HG03432 (cell line): ENCODE results near the gene ZNF526.

Experiments
- ATAC-seq: cut with Tn5 transposase; IDR thresholded peaks from one replicate; pipeline ENCODE4 v1.9.1; 2021; ENCODE audit warnings: mild to moderate bottlenecking, moderate library complexity; ENCODE audit not compliant: unreplicated experiment

Gene ZNF526

DNA sequence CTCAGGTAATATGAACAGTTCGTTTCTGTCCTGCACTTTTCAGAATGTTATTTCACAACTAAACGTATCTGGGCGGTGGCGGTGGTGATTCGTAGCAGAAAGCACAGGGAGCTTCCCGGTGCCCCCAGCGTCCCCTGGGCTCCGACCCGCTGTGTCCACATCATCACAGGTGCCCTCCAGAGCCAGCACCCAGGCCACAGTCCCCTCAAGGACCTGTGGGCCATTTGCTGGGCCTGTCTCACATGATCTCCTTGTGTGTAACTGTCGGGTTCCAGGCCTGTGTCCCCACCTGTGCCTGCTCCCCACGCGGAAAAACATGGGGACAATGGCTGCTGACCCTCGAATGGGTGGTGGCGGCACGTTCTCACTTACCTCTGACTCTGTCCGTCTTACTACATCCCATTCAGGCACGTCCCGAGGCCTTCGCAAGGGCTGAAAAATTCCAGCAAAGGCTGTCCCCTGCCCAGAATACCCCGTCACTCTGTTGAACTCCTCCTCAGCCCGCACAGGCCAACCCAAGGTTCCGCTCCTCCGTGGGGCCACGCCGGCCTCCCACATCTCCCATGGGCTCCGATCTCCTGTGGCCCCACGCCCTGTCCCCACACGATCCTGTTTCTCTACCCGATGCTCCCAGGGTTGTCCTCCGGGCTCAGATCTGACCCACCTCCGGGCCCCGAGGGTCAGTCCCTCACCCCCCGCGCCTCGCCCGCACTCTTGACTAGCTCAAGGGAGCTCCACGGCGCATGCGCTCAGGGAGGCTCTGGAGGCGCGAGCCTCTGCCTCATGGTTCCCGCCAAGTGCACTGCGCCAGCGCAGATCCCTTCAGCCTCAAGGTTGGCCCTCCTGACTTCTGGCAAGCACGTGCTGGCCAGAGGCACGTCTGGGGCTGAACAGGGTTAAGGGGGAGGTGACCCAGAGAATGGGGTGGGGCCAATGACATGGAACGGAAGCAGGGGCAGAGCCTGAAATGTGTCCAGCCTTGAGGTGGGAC is 23.8 kb upstream of the ZNF526 start:
- ATAC-seq, result no peak

DNA sequence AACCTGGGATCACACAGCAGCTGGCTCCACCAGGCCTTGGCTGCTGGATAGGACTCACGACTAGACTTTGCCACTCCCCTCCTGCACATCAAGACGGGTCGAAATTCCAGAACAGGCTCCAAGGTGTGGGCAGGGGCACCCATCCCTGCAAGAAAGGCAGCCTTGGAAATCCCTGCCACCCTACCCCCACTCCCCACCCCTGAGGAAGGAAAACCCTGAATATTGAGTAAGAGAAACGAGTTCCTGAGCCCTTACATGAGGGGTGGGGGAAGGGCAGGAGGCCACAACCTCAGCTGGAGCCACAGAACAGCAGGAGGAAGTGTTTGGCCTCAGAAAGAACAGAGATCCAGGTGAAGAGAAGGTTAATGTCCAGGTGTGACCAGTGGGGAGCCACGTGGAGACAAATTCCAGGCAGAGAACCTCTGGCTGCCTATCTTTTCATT is 22.7 kb upstream of the ZNF526 start:
- no peak for ATAC-seq

DNA sequence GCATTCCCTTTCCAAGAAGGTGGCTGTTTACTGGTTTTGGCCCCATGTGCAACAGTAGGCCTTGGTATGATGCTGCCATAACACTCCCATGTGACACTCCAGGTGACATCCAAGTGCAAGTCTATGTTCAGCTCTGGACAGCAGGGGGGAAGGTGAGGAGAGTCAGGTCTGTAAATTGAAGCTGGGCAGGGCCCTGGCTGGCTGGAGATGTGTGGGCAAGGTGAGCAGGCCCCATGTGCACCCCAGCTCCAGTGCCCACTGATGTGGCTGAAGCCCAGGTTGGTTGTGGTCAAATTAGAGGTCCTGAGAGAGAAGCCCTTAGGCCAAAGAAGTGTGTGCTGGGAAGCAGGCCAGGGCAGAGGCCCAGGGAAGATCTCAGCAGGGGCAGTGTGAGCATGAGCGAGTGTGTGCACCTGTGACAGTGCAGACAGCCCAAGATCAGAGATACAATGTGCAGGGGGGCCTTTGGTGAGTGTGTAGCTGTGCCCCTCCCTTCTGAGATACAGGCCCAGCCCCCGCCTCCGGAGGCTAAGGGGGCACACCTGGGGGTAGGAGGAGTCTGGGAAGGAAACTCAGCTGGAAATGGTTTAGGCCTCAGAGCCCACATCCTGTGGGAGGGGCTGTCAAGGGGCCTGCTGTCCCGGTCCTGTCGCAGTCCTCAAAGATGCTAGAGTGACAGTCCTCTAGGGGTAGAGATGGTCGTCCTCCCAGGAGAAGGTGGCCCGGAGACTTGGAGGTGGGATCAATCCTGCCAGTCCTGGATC is 21.3 kb upstream of the ZNF526 start:
- ATAC-seq, result peak; percentile 48

DNA sequence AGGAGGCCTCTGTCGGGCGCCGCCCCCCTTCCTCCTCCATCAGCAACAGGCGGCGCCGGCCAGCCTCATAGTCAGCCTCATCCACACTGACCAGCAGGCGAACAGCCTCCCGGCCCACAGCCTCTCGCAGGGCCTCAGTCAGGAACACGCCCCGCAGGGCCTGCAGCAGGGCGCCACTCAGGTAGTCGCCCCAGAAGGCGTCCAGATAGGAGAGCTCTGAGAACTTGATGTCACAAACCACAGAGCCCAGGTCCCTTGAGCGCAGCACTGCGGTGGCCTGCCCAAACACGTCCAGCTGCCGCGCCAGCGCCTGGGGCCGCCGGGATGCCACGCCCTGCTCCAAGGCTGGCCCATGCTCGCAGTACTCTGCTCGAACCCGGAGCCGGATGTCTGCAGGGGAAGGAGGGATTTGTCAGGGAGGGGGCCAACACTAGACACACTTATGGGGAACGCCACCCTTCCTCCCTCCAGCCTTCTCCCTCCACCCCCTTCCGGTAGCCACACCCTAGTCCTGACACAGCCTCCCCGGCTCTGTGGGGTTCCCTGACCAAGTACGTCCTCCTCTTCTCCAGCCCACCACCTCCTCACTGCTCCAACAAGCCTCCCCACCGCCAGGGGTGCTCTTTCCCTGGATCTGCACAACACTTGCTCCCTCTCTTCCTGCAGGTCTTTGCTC is 20.5 kb upstream of the ZNF526 start:
- ATAC-seq, result peak; percentile 46

DNA sequence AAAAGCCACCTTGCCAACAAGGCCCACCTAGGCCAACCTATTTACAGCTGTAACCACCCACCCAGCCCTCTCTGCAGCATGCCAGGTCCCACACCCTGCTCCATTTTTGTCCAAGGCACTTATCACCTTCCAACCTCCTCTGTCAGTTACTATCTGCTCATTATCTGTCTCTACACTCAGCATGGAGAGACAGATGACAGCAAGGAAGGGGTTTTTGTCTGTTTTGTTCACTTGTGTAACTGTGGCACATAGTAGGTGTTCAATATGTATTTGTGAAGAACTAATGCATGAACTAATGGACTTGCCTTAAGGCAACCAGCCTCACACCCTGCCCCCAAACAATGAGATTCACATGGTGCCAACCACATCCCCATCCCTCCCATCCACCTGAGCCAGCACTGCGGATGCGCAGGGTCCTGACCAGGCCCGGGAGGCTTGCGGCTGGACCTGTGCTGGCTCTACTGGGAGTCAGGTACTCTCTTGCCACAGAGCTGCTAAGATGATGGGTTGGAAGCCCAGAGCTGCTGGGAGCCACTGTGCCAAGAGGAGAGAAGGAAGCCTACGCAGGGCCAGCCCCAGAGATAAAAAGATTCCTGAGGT is 19.9 kb upstream of the ZNF526 start:
- ATAC-seq, result no peak

DNA sequence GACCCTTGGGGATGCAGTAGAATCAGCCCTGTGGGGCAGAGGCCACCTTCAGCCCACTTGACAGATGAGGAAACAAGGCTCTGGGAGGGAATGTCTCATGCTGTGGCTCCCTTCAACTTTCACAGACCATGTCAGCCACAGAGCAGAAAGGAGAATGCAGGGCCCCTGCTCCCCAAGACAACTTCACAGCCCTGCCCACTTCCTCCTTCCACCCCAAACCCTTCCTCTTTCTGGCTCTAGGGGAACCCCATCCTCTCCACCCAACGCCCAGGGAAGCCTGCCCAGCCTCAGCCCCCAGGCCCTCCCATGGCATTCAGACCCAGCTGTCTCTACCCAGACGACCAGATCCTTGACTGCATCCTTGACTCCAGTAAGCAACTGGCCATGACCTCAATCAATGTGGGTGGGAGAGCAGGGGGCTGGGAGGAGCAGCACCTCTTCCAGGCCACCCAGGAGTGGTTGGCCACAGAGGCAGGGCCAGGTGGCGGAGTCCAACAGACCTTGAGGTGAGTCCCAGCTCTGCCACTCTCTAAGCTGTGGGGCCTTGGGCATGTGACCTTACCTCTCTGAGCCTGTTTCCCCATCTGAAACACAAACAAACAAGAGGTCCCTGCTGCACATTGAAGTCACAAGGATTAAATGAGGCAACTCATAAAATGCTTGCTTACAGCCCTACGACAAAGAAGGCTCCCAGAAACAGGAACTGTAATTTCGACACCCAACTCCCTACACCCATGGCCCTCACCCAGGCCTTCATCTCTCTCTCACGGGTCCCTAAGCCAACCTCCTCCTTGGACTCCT is 18.4 kb upstream of the ZNF526 start:
- ATAC-seq, result peak; percentile 41

DNA sequence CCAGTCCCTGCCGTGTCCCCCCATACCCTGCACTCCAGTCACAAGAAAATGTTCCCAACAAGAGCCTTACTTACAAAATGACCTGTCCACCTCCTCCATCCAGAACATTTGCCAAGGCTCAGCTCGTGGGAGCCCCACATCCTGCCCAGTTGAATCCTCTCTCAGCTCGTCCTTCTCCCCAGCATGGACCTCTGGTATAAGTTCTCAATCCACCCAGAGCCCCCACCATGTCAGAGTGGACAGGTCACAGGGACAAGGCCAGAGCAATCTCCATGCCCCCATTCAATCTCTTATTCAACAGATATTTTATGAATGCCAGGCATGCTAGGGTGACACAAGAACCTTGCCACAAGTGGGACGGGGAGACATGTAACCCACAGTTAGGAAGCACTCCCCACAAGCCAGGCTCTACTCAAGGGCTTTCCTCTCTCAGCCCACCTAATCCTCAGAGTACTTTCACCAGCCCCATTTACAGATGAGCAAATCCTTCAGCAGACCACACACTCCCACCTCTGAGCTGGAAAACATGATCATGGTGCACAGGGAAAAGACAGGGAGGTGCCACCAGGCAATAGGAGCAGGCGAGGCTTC is 17.7 kb upstream of the ZNF526 start:
- no peak for ATAC-seq

DNA sequence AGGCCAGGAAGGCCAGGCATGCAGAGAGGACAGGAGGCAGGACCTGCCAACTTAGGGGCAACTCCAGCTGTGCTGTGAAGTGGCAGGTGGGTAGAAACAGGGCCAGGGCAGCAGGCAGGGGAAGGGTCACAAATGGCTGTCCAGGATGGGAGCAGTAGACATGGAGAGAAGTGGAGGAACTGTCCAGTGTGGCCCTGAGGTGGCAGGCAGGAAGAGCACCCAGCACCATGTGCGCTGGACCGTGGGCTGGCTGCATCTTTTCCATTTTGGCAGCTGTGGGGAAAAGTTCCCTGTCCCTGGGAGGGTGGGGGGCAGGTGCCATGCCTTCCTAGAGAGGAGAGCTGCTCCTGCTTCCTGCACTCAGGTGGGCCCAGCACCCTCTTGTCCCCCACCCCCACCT is 16.4 kb upstream of the ZNF526 start:
- no peak for ATAC-seq

DNA sequence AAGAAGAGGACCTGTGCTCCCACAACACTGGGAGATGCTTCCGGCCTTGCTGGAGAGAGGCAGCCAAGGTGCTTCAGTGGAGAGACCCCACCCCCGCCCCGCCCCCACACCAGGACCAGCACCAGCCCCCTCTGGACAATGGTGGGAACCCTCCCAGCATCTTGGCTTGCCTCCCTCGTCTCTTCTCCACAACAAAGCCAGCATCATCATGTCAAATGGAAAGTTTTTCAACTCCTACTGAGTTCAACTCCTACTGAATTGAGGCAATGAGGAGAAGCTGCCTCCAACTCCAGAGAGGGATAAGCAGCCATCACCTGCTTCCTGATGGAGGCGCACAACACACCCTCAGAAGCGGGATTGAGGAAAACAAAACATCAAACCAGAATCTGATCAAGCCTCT is 15.4 kb upstream of the ZNF526 start:
- ATAC-seq, result no peak

DNA sequence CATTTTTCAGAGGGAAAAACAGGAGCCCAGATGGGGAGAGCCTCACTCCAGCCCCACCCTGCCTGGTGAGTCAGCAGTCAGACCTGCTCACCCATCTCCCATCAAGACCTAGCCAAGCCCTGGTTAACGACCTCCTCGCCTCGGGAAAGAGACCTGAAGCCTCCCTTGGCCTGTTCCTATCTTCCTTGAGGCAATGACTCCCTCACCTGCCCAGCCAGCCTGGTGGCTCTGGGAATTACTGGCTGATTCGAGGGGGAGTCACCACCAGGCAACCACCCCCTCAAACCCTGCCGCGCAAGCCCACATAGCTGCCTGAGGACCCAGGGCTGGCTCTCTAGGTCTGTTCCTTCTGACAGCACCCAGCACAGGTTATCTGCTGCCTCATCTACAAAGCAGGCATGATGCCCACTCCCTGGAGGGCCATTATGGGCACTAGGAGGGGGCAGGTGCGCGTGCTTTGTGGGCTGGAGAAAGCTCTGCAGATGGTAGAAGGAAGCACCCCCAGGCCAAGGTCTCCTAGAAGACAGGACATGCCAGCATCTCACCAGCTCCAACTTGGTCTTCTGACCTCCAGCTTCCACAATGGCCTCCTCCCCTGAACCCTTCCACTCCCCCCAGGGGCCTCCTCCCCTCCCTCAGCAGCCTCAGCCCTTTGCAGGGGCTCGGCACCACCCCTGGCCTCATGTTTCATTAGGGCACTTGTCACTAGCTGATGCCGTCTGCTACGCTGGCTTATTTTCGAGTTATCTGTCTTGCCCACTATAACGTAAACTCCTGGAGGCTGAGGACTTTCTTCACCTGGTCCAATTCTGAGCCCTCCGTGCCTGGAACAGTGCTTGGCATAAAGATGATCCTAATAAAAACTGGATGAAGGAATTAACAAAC is 13.0 kb upstream of the ZNF526 start:
- no peak for ATAC-seq

DNA sequence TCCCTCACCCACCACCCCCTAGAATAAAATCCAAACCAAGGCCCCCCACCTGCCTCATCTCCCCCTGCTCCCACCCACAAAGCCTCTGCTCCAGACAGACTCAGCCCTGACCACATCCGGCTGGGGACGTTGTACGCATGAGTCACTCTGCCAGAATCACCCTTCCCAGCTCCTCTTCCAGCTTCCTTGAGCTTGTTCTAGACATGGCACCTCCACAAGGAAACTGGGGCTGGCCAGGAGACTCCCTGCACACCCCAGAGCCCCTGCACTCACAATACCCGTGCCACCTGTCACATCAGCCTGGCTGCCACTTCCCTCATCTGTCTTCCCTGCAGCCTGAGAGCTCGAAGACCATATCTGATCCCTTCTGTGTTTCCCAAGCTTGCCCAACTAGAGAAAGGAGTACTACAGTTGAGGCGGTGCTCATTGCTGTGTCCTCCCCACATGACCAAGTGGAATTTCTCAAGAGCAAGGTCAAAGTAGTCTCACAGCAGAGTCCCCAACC is 12.3 kb upstream of the ZNF526 start:
- ATAC-seq, result no peak

DNA sequence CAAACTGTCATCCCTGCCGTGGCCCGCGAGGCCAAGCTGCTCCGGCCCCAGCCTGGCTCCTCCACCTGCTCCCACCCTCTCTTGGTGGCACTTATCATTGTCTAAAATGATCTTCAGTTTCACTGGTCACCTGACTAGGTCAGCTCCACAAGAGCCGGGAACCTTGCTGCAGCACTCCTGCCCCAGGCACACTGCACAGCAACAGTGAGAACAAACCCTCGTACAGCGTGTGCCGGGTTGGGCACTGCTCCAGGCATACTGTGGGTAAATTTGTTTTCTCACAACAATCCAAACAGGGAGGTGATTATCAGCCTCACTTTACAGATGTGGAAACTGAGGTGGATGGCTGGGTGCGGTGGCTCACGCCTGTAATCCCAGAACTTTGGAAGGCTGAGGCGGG is 11.5 kb upstream of the ZNF526 start:
- no peak for ATAC-seq

DNA sequence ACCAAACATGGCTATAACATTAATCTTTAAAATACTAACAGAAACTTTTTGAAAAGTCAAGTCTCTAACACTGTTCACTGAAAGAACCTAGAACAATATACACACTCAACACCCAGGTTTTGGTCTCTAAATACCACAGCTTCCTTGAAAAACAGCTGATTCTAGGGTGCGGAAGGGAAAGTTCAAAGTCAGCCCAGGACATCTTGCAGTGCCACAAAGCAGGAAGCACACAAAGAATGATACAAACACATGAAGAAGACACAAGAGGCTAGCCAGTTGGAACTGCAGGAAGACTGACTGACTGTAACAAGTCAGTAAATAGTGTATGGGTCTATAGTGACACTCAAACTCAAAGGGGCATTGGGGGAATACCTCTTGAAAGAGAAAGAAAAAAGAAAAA is 7.2 kb upstream of the ZNF526 start:
- ATAC-seq, result no peak

DNA sequence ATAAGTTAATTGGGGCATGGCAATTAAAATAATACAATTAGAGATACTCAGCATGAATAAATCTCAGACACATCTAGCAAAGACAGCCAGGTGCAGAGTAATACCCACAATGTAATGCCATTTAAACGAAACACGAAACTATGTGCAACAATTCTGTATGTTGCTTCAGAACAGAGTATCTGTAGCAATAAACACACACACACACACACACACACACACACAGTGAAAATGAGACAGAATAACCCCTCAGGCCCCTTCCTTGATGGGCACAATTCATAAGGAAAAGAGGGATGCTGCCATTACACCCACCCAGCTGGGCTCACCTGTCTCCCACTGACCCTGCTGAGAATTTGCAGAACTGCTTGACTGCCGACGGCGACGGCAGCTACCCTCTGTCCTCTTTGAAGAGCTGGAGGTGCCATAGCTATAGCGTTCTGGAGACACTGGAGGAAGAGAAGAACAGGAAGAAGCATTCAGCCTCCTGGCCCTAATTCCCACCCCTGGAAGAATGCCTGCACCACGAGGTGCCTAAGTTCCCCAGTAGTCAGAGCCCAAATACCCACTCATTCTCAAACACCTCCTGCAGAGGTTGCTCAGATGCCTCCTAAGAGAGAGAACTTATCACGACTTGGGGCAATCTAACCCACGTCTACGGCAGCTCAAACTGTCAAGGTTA is 5.2 kb upstream of the ZNF526 start:
- ATAC-seq, result no peak

DNA sequence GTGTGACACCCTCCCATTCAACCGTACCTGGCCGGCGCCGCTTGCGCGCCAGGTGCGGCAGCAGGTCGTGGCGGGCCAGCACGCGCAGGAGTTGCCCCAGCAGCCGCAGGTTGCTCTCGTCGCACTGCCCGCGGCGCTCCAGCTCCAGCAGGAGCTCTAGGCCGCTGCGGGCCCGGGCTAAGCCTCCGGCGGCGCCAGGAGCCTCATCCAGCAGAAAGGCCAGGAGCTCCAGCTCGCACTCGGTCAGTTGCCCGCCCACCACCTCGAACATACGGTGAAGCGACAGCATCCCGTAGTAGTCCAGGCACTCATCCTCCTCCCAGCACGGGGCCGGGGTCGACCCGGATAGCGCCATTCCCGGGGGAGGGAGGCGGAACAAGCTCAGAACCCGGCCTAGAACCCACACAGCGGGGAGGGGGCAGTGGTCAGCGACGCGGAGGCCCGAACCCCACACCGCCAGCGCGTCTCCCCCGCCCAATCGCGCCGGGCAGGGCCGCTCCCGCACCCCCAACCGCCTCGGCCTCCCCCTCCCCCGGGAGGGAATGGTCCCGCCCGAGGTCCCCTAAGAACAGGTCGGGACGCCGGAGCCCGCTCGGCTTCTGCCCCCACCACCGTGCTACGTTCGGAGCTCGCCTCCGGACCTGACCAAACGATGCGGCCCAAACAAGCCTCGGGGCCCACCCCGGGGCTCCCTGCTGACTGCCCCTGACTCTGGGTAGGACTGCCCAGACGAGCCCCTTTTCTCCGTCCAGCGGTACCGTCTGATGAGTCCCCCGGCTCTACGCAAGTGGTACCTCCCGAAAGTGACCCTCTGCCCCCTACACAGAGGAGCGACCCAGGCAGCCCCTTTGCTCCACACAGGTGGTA is 3.2 kb upstream of the ZNF526 start:
- ATAC-seq, result peak; percentile 14

DNA sequence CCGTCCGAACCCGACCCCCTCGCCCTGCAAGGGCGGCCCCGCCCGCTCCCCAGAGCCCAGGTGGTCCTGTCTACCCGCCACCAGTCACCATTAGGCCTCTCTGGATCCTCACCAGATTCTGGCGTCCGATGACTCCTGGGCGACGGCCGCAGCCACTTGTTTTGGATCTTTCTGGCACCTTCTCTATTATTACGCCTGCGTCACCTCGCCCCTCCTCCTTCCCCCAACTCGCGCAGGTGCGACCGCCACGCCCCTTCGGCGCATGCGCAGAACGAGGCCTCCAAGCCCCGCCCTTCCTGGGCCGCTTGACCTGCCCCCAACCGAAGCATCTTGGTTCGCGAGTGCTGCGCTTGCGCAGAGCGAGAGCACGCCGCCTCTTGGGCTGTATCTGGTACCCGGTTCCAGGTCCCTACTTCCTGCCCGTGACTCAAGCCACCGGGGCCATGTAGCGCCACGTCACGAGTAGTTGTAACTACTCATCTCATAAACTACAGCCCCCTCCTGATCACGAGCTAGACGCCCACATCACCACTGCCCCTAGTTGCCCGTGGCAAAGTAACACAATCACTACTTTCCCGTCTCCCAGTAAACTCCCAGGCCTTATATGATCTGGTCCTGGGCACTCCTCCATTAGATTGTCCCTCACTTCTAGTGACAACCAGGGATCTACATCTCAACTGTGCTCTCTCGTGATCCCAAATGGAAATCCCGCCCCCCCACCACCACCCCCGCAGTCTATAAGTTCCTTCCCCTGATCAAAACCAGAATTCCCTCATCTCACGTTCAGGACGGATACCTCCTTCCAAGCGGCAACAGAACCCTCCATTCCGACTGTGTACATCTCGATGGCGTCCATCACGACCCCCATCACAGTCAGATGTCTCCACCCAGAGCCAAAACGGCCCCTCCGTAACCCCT is 2.3 kb upstream of the ZNF526 start, which contains the start of gene DEDD2:
Gene DEDD2 (minus strand): TSS at position 158 of the 918 bp plus-strand sequence. CDS start 670 bp downstream, outside the sequence.
- peak; percentile 71 for ATAC-seq
